ENCODE results near the gene MVB12B. TPM values are rescaled to one million over a fixed set of nuclear protein-coding genes. Genes with fewer than 3 reads are reported as not detected.

The MVB12B gene
- total and polyA plus RNA-seq, 2 of the 8 experiments (the other 6 are each of a cell fraction or from before 2014, with no cell fraction given), result 2.6 to 5.0 TPM

- H2AFZ ChIP-seq (ENCODE audit: low read length), result no peak overlapping the region
- no peaks in the 10 kb centered on the region for H3K4me1 ChIP-seq (replicated peaks in 1 of 4; ENCODE audit: control insufficient read depth in 3 of 4, insufficient read depth in 4 of 4, low read length in 3 of 4)
- H3K9me3 ChIP-seq (ENCODE audit: insufficient read depth in 2 of 2, low read depth in 1 of 2, low read length in 1 of 2), result no peaks in the 10 kb centered on the region
- no peak overlapping the region for H4K5ac ChIP-seq (ENCODE audit: insufficient read length, low read depth, low read length)
- FAIRE-seq, result no peak
- H2BK15ac ChIP-seq (ENCODE audit: low read length), result no peak overlapping the region
- ChIA-PET CTCF (ENCODE audit: partially characterized antibody) (interaction anchor here (0.7 to 2.2 kb wide), 7 partner anchors 9 to 96 kb away, joined by 3 to 12 read pairs (median 4); no protein-coding TSS in a partner anchor), POLR2A (ENCODE audit: partially characterized antibody) (no interaction called here)
- H3K79me1 ChIP-seq (ENCODE audit: low read depth, low read length), result no peaks in the 10 kb centered on the region
- H3K79me2 ChIP-seq (ENCODE audit: control insufficient read depth in 1 of 2, insufficient read depth in 2 of 2, low read length in 2 of 2), result no peaks in the 10 kb centered on the region
- no peak overlapping the region for H4K91ac ChIP-seq (replicated peaks; ENCODE audit: insufficient read length, low read length)
- no peak overlapping the region for H3K56ac ChIP-seq (replicated peaks; ENCODE audit: insufficient read length, low read depth, low read length)
- H3K36me3 ChIP-seq (ENCODE audit: control insufficient read depth in 2 of 4, insufficient read depth in 4 of 4, low read length in 3 of 4), result no peaks in the 10 kb centered on the region
- H4K20me1 ChIP-seq (replicated peaks in 1 of 2; ENCODE audit: control insufficient read depth in 1 of 2, insufficient read depth in 2 of 2, low read length in 2 of 2), result no peaks in the 10 kb centered on the region
- no peak overlapping the region for H3K27ac ChIP-seq (ENCODE audit: low read depth, low read length)
- 93% methylated on average over 13 of the region's 17 CpGs; no CpG with 5 or more reads in 1 of the 2 experiments for WGBS, 2 experiments (ENCODE audit: extremely low coverage in 1 of 2, insufficient coverage in 1 of 2, insufficient read length in 1 of 2, insufficient replicate concordance in 2 of 2, low coverage in 1 of 2, low lambda C conversion rate in 2 of 2, missing lambda C conversion rate in 1 of 2)
- H4K8ac ChIP-seq (ENCODE audit: extremely low read depth, insufficient read depth, low read length), result no peak overlapping the region
- no peaks in the 10 kb centered on the region for H3K27me3 ChIP-seq (replicated peaks in 1 of 4; ENCODE audit: control insufficient read depth in 3 of 4, extremely low read depth in 1 of 4, insufficient read depth in 3 of 4, low read length in 3 of 4)
- no peak overlapping the region for H3K18ac ChIP-seq (ENCODE audit: extremely low read depth, low read length)
- H3K23me2 ChIP-seq (ENCODE audit: low read depth, low read length), result no peaks in the 10 kb centered on the region
- H3K4me3 ChIP-seq (ENCODE audit: extremely low read depth in 1 of 4, insufficient read depth in 2 of 4, low read depth in 3 of 4, low read length in 4 of 4), result no peak overlapping the region
- no peak overlapping the region for H3K4me2 ChIP-seq (ENCODE audit: insufficient read depth in 1 of 2, low read depth in 2 of 2, low read length in 2 of 2)
- no peak overlapping the region for H2AK5ac ChIP-seq (ENCODE audit: low read depth, low read length)
- no peak overlapping the region for H3K23ac ChIP-seq (ENCODE audit: insufficient read length)
- no peak overlapping the region for H2BK120ac ChIP-seq (replicated peaks; ENCODE audit: low read depth, low read length)
- no peak overlapping the region for H2BK12ac ChIP-seq (ENCODE audit: low read depth, low read length)
- H2BK5ac ChIP-seq (ENCODE audit: low read depth, low read length), result no peak overlapping the region
- no peak overlapping the region for H3K14ac ChIP-seq (ENCODE audit: insufficient read length)
- H3K4ac ChIP-seq (replicated peaks; ENCODE audit: insufficient read length, low read depth, low read length), result no peak overlapping the region
- no peak for DNase-seq (ENCODE audit: low read depth in 1 of 2, low spot score in 2 of 2)
- H2BK20ac ChIP-seq (ENCODE audit: low read length), result no peak overlapping the region
- H3K9ac ChIP-seq (replicated peaks in 1 of 4; ENCODE audit: extremely low read depth in 1 of 4, low read depth in 3 of 4, low read length in 3 of 4), result no peak overlapping the region
- TF ChIP-seq TBP (IDR thresholded peaks at IDR 0.05; ENCODE audit: low read depth, low read length) (no peak), CHD1 (IDR thresholded peaks at IDR 0.05; ENCODE audit: low read depth, low read length) (no peak), CBX5 (IDR thresholded peaks at IDR 0.05; ENCODE audit: low read depth, low read length) (no peak), YY1 (IDR thresholded peaks at IDR 0.05; ENCODE audit: low read depth, low read length) (no peak), ATF3 (IDR thresholded peaks at IDR 0.05; ENCODE audit: insufficient read depth, low read depth, low read length) (no peak), ZNF274 (IDR thresholded peaks at IDR 0.05; ENCODE audit: borderline replicate concordance, extremely low read depth, low read length) (no peak), TCF12 (IDR thresholded peaks at IDR 0.05; ENCODE audit: low read depth, low read length) (no peak), SRF (IDR thresholded peaks at IDR 0.05; ENCODE audit: low read depth, low read length) (no peak), KDM1A (IDR thresholded peaks at IDR 0.05; ENCODE audit: borderline replicate concordance, low read length) (no peak), JUND (IDR thresholded peaks at IDR 0.05; ENCODE audit: low read length) (no peak), CBX8 (IDR thresholded peaks at IDR 0.05; ENCODE audit: borderline replicate concordance, low read depth, low read length) (no peak), ASH2L (IDR thresholded peaks at IDR 0.05; ENCODE audit: low read length) (no peak), RFX5 (IDR thresholded peaks at IDR 0.05; ENCODE audit: borderline replicate concordance, low read depth, low read length) (no peak)
- TF ChIP-seq, protein P1, sequence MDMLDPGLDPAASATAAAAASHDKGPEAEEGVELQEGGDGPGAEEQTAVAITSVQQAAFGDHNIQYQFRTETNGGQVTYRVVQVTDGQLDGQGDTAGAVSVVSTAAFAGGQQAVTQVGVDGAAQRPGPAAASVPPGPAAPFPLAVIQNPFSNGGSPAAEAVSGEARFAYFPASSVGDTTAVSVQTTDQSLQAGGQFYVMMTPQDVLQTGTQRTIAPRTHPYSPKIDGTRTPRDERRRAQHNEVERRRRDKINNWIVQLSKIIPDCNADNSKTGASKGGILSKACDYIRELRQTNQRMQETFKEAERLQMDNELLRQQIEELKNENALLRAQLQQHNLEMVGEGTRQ (IDR thresholded peaks at IDR 0.05; ENCODE audit: low read length), result no peak
Observed at GRCh38 chr9:126461608-126462007, 135.0 kb downstream of the MVB12B start.
